DND-41 (cell line): ENCODE data around the gene SFSWAP.

Experiments
- EZH2 ChIP-seq: IDR thresholded peaks from 3 replicates; pipeline ENCODE4 v1.6.1; 2012; ENCODE audit warnings: borderline replicate concordance, low read depth, mild to moderate bottlenecking, moderate library complexity, low read length, inconsistent platforms; ENCODE audit not compliant: severe bottlenecking
- TF ChIP-seq, protein P1 (sequence below): IDR thresholded peaks from 2 replicates; pipeline ENCODE4 v1.5.1; 2012; ENCODE audit warnings: borderline replicate concordance, low read length, moderate library complexity, mild to moderate bottlenecking; ENCODE audit not compliant: poor library complexity, severe bottlenecking; ENCODE audit errors: extremely low read depth

DNA sequence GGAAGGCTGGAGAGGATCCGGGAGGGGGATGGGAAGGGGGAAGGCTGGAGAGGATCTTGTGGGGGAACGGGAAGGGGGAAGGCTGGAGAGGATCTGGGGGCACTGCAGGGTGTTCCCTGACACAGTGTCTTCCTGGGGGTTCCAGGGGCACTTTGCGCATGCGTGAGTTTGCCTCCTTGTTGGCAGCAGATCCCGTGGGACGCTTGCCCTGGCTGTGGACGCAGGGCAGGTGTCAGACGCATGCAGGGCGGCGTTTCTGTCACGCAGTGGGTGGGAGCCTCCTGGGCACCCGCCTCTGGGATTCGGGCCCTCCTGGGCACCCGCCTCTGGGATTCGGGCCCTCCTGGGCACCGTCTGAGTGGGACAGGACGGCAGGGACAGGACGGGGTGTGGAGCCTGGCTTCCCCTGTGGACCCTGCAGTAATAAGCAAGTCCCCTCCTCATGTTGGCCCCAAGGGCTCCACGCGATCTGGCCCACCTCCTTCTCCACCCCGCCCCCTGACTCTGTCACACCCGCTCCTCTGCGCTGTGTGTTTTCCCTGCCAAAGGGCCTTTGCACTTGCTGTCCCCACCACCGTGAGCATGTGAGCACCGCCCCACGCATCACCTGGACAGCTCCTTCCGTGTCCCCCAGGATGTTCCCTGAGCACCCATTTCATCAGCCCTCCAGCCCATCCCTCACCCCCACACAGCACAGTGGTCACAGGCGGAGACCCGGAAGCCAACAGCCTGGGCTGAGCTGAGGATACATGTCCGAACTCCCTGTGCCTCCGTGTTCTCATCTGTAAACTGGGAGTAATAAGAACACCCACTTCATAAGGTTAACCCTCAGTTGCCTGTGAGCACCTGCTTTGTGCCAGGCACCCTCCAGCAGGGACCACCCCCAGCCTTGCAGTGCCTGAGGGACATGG, 121.7 kb downstream of the SFSWAP start:
- TF ChIP-seq, protein P1, sequence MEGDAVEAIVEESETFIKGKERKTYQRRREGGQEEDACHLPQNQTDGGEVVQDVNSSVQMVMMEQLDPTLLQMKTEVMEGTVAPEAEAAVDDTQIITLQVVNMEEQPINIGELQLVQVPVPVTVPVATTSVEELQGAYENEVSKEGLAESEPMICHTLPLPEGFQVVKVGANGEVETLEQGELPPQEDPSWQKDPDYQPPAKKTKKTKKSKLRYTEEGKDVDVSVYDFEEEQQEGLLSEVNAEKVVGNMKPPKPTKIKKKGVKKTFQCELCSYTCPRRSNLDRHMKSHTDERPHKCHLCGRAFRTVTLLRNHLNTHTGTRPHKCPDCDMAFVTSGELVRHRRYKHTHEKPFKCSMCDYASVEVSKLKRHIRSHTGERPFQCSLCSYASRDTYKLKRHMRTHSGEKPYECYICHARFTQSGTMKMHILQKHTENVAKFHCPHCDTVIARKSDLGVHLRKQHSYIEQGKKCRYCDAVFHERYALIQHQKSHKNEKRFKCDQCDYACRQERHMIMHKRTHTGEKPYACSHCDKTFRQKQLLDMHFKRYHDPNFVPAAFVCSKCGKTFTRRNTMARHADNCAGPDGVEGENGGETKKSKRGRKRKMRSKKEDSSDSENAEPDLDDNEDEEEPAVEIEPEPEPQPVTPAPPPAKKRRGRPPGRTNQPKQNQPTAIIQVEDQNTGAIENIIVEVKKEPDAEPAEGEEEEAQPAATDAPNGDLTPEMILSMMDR = no peak
- TF ChIP-seq EZH2 = no peak
